ENCODE data around the gene RIMOC1.

GRCh38 chr5:41883243-41883642 is 20.9 kb upstream of the RIMOC1 start:
- TF ChIP-seq, protein P1, sequence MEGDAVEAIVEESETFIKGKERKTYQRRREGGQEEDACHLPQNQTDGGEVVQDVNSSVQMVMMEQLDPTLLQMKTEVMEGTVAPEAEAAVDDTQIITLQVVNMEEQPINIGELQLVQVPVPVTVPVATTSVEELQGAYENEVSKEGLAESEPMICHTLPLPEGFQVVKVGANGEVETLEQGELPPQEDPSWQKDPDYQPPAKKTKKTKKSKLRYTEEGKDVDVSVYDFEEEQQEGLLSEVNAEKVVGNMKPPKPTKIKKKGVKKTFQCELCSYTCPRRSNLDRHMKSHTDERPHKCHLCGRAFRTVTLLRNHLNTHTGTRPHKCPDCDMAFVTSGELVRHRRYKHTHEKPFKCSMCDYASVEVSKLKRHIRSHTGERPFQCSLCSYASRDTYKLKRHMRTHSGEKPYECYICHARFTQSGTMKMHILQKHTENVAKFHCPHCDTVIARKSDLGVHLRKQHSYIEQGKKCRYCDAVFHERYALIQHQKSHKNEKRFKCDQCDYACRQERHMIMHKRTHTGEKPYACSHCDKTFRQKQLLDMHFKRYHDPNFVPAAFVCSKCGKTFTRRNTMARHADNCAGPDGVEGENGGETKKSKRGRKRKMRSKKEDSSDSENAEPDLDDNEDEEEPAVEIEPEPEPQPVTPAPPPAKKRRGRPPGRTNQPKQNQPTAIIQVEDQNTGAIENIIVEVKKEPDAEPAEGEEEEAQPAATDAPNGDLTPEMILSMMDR (IDR thresholded peaks at IDR 0.05; ENCODE audit: low read length), result no peak
- TF ChIP-seq EZH2phosphoT487 (IDR thresholded peaks at IDR 0.05; ENCODE audit: low read length), result no peak

Data from MM.1S (cell line).